Glutamatergic neuron (in vitro differentiated cells): Measurements from ENCODE around the gene ZNF784. TPM values are rescaled to one million over a fixed set of nuclear protein-coding genes. Genes with fewer than 3 reads are reported as not detected.

Experiments used
- DNase-seq: peaks from one replicate; pipeline ENCODE4 v3.0.0; 2022
- H3K27ac Mint-ChIP-seq: one replicate; pipeline ENCODE4 v1.8.0; 2020; ENCODE audit warnings: mild to moderate bottlenecking, mixed read lengths, inconsistent platforms; ENCODE audit not compliant: unreplicated experiment
- H3K27me3 Mint-ChIP-seq: one replicate; pipeline ENCODE4 v1.8.0; 2020; ENCODE audit warnings: mild to moderate bottlenecking, moderate library complexity, mixed read lengths, inconsistent platforms; ENCODE audit not compliant: unreplicated experiment
- H3K36me3 Mint-ChIP-seq: one replicate; pipeline ENCODE4 v1.8.0; 2020; ENCODE audit warnings: mild to moderate bottlenecking, mixed read lengths, inconsistent platforms; ENCODE audit not compliant: unreplicated experiment
- H3K4me1 Mint-ChIP-seq: one replicate; pipeline ENCODE4 v1.8.0; 2020; ENCODE audit warnings: mild to moderate bottlenecking, low read depth, mixed read lengths, inconsistent platforms; ENCODE audit not compliant: unreplicated experiment
- H3K4me3 Mint-ChIP-seq: one replicate; pipeline ENCODE4 v1.8.0; 2020; ENCODE audit warnings: mild to moderate bottlenecking, mixed read lengths, inconsistent platforms; ENCODE audit not compliant: unreplicated experiment
- H3K9me3 Mint-ChIP-seq: one replicate; pipeline ENCODE4 v1.8.0; 2020; ENCODE audit warnings: mild to moderate bottlenecking, moderate library complexity, mixed read lengths, inconsistent platforms; ENCODE audit not compliant: unreplicated experiment
- CTCF ChIP-seq: fragments of 200-600 bp; sonication (generic); IDR thresholded peaks from one replicate; pipeline ENCODE4 v1.5.0; 2021; ENCODE audit not compliant: partially characterized antibody, unreplicated experiment
- total RNA-seq: library from RNA; stranded (reverse); fragmentation: NEBNext Ultra II Directional; extraction: Animal tissue kit (Norgen Biotek cat#: 25700); gene quantifications from one replicate; pipeline ENCODE4 v1.2.1, GENCODE V29; 2021; ENCODE audit not compliant: unreplicated experiment

ZNF784 gene
- total RNA-seq, 1 donor from 2014 or later = 8.4 TPM

GRCh38 chr19:55598719-55599467, 25.5 kb downstream of the ZNF784 start:
- peaks cover 8% of the 10 kb centered on the region for H3K4me1 Mint-ChIP-seq
- H3K4me3 Mint-ChIP-seq = peak overlapping the region; percentile 95
- H3K27me3 Mint-ChIP-seq = peaks cover 13% of the 10 kb centered on the region
- peak; percentile 97 for DNase-seq
- no peak for TF ChIP-seq CTCF
- peaks cover 22% of the 10 kb centered on the region for H3K9me3 Mint-ChIP-seq
- H3K36me3 Mint-ChIP-seq = peaks cover 27% of the 10 kb centered on the region
- H3K27ac Mint-ChIP-seq = peak overlapping the region; percentile 100

DNA sequence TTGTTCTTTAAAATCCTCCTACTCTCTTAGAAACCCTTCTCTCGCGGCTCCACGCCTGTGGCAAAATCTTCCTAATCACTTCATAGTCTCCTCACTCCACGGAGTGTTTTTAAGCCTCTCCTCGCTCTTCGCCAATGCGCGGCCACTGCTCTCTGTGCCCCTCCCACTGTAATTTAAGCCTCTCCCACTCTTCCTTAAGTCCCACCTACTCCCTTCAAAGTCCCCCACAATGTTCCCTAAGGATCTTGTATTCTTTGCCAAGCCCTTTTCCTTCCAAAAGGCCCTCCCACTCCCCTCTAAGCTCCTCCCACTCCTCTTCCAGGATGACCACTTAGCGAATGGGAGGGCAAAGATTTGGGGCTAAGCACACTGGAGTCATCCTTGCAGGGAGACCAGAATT, 26.3 kb downstream of the ZNF784 start:
- peaks cover 24% of the 10 kb centered on the region for H3K9me3 Mint-ChIP-seq
- peaks cover 27% of the 10 kb centered on the region for H3K36me3 Mint-ChIP-seq
- TF ChIP-seq CTCF = no peak
- H3K4me3 Mint-ChIP-seq = peak overlapping the region; percentile 55
- peaks cover 8% of the 10 kb centered on the region for H3K4me1 Mint-ChIP-seq
- H3K27ac Mint-ChIP-seq = peak overlapping the region; percentile 48
- DNase-seq = no peak
- H3K27me3 Mint-ChIP-seq = peaks cover 9% of the 10 kb centered on the region

GRCh38 chr19:55597501-55597921, 26.9 kb downstream of the ZNF784 start:
- Mint-ChIP-seq H3K4me1 (peaks cover 8% of the 10 kb centered on the region), H3K9me3 (peaks cover 24% of the 10 kb centered on the region), H3K27me3 (peaks cover 9% of the 10 kb centered on the region), H3K4me3 (no peak overlapping the region), H3K27ac (no peak overlapping the region), H3K36me3 (peaks cover 27% of the 10 kb centered on the region)
- TF ChIP-seq CTCF = no peak
- no peak for DNase-seq

DNA sequence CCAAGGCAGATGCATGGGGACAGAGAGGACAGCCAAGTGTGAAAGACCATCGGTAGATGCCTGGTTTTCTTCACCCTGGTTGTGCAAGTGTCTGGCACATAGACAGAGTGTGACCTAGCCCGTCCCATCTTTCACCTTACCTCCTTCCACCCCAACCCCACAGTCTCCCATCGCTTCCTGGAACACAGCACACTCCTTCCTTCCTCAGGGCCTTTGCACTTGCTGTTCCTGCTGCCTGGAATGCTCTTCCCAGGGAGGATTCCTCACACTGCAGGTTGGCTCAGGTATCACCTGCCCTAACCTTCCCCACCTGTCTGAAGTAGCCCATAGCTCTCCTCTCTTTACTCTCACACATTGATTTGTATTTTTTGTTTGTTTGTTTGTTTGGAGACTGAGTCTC, 28.1 kb downstream of the ZNF784 start:
- Mint-ChIP-seq H3K27ac (peak overlapping the region; percentile 28), H3K4me1 (peaks cover 8% of the 10 kb centered on the region), H3K4me3 (no peak overlapping the region), H3K36me3 (peaks cover 27% of the 10 kb centered on the region), H3K9me3 (peaks cover 24% of the 10 kb centered on the region), H3K27me3 (peaks cover 15% of the 10 kb centered on the region)
- no peak for TF ChIP-seq CTCF
- no peak for DNase-seq

- DNase-seq = no peak
- Mint-ChIP-seq H3K27ac (no peak overlapping the region), H3K36me3 (peaks cover 27% of the 10 kb centered on the region), H3K4me3 (no peak overlapping the region), H3K9me3 (peaks cover 19% of the 10 kb centered on the region), H3K27me3 (peaks cover 18% of the 10 kb centered on the region), H3K4me1 (peaks cover 5% of the 10 kb centered on the region)
- TF ChIP-seq CTCF = no peak
Observed at GRCh38 chr19:55594996-55595545, 29.3 kb downstream of the ZNF784 start.
